Tibial artery (tissue), 4 donors: ENCODE measurements around the gene RAB11FIP3.

Experiments used
- DNase-seq, 2 donors: peaks; one replicate each; pipeline ENCODE4 v3.0.0-alpha.2; 2019
- H3K27ac ChIP-seq, 2 donors: fragments of 200-600 bp; sonication (generic) in 1 of 2; 1 replicate in 1 of 2; 2 replicates in 1 of 2; pipeline ENCODE4 v1.5.1; 2018 to 2019; ENCODE audit warnings: mild to moderate bottlenecking in 1 of 2
- H3K27me3 ChIP-seq, 2 donors: fragments of 200-600 bp; sonication (generic) in 1 of 2; one replicate each; pipeline versions ENCODE4 v1.5.1 to v1.6.0; 2016 to 2019
- H3K36me3 ChIP-seq, 3 donors: fragments of 200-600 bp; sonication (generic) in 2 of 3; one replicate each; pipeline ENCODE4 v1.5.1; 2016 to 2019; ENCODE audit warnings: mild to moderate bottlenecking in 2 of 3
- H3K4me1 ChIP-seq, 4 donors: fragments of 200-600 bp; sonication (generic) in 2 of 4; 1 replicate in 3 of 4; 2 replicates in 1 of 4; pipeline ENCODE4 v1.5.1; 2016 to 2019
- H3K4me3 ChIP-seq, 2 donors: fragments of 200-600 bp; sonication (generic) in 1 of 2; 1 replicate in 1 of 2; 2 replicates in 1 of 2; pipeline ENCODE4 v1.5.1; 2018 to 2019; ENCODE audit warnings: mild to moderate bottlenecking in 2 of 2
- H3K9me3 ChIP-seq, 3 donors: fragments of 200-600 bp; sonication (generic) in 1 of 3; one replicate each; pipeline ENCODE4 v1.5.1; 2016 to 2019
- CTCF ChIP-seq, 2 experiments: fragments of 200-600 bp in 1 of 2; fragments of 450-650 bp in 1 of 2; IDR thresholded peaks; one replicate each; pipeline ENCODE4 v1.5.1; 2017 to 2019; ENCODE audit warnings: antibody characterized with exemption in 2 of 2, mild to moderate bottlenecking in 1 of 2, moderate library complexity in 1 of 2
- intact Hi-C: fragments of 100-400 bp; cut with DNase I; formaldehyde crosslinking; loops from one replicate; pipeline ENCODE4 v1.15.0; 2023; ENCODE audit warnings: low total_unique reads

The RAB11FIP3 gene

GRCh38 chr16:527015-527903 lies 101.8 kb downstream of the RAB11FIP3 start, which contains the start of gene CAPN15:
Gene CAPN15, plus strand, starts transcription at chr16:527712. Its CDS starts 19,127 bp downstream, at chr16:546839.
- peak; percentile 33 to 51 for TF ChIP-seq CTCF (IDR thresholded peaks at IDR 0.05)
- intact Hi-C loops: no loop called here
- Histone ChIP-seq H3K27me3 (no peaks in the 10 kb centered on the region), H3K27ac (peak within 1 kb of the TSS; percentile 96 to 98), H3K9me3 (no peaks in the 10 kb centered on the region), H3K36me3 (peaks cover 0 to 7% (median 0%) of the 10 kb centered on the region in 3 donors), H3K4me3 (peak within 1 kb of the TSS; percentile 69 to 79), H3K4me1 (peaks cover 0 to 59% (median 38%) of the 10 kb centered on the region in 4 donors)
- DNase-seq: peak; percentile 78 to 93

GRCh38 chr16:528111-529011 lies 102.9 kb downstream of the RAB11FIP3 start:
- H3K4me3 ChIP-seq: peak overlapping the region; percentile 69 to 79
- H3K9me3 ChIP-seq: no peaks in the 10 kb centered on the region
- peak overlapping the region; percentile 96 to 98 for H3K27ac ChIP-seq
- TF ChIP-seq CTCF (IDR thresholded peaks at IDR 0.05): no peak
- DNase-seq: no peak
- H3K4me1 ChIP-seq: peaks cover 0 to 59% (median 38%) of the 10 kb centered on the region in 4 donors
- intact Hi-C loops: no loop called here
- H3K27me3 ChIP-seq: no peaks in the 10 kb centered on the region
- peaks cover 0 to 7% (median 0%) of the 10 kb centered on the region in 3 donors for H3K36me3 ChIP-seq

GRCh38 chr16:529012-529575 lies 103.6 kb downstream of the RAB11FIP3 start:
- intact Hi-C loops: no loop called here
- Histone ChIP-seq H3K36me3 (peaks cover 0 to 12% (median 0%) of the 10 kb centered on the region in 3 donors), H3K27ac (no peak overlapping the region), H3K4me3 (peak overlapping the region; percentile 69 to 79), H3K4me1 (peaks cover 0 to 56% (median 38%) of the 10 kb centered on the region in 4 donors), H3K27me3 (no peaks in the 10 kb centered on the region), H3K9me3 (no peaks in the 10 kb centered on the region)
- TF ChIP-seq CTCF (IDR thresholded peaks at IDR 0.05): no peak
- DNase-seq: no peak

- Histone ChIP-seq H3K27me3 (no peaks in the 10 kb centered on the region), H3K36me3 (peaks cover 0 to 19% (median 0%) of the 10 kb centered on the region in 3 donors), H3K9me3 (no peaks in the 10 kb centered on the region), H3K4me3 (no peak overlapping the region), H3K4me1 (peaks cover 0 to 46% (median 34%) of the 10 kb centered on the region in 4 donors), H3K27ac (no peak overlapping the region)
- no peak for TF ChIP-seq CTCF (IDR thresholded peaks at IDR 0.05)
- DNase-seq: no peak
- intact Hi-C loops: no loop called here
Observed at GRCh38 chr16:530111-530817, 104.8 kb downstream of the RAB11FIP3 start.
